WTC11 (cell line): Measurements from ENCODE around the gene SMYD5. TPM values are rescaled to one million over a fixed set of nuclear protein-coding genes. Genes with fewer than 3 reads are reported as not detected.

Experiments
- ATAC-seq: fragments of 200-7000 bp; cut with Tn5 transposase; 2 replicates; pipeline ENCODE4 v1.10.0; 2021; ENCODE audit warnings: mild to moderate bottlenecking, moderate library complexity
- CTCF ChIA-PET: fragments of 300-600 bp; sonication (Branson Sonifier 250); formaldehyde crosslinking; loops from one replicate; lab custom pipeline; 2021; ENCODE audit warnings: antibody characterized with exemption; lab: Charles Lee
- POLR2A ChIA-PET: fragments of 350-600 bp; sonication (Branson Sonifier 250); formaldehyde crosslinking; loops from one replicate; lab custom pipeline; 2021; ENCODE audit warnings: antibody characterized with exemption; lab: Charles Lee
- DNase-seq: peaks from one replicate; pipeline ENCODE4 v3.0.0; 2021; ENCODE audit warnings: low spot score
- H3K27ac Mint-ChIP-seq: 2 replicates; pipeline ENCODE4 v1.8.0; 2021; ENCODE audit warnings: mixed read lengths
- H3K27me3 Mint-ChIP-seq: 2 replicates; pipeline ENCODE4 v1.8.0; 2021; ENCODE audit warnings: low read depth, mild to moderate bottlenecking, moderate library complexity, mixed read lengths
- H3K36me3 Mint-ChIP-seq: 2 replicates; pipeline ENCODE4 v1.8.0; 2021; ENCODE audit warnings: mixed read lengths
- H3K4me1 Mint-ChIP-seq: 2 replicates; pipeline ENCODE4 v1.8.0; 2022; ENCODE audit warnings: mixed read lengths
- H3K4me3 Mint-ChIP-seq: 2 replicates; pipeline ENCODE4 v1.8.0; 2021; ENCODE audit warnings: mild to moderate bottlenecking, moderate library complexity, mixed read lengths
- H3K9me3 Mint-ChIP-seq: 2 replicates; pipeline ENCODE4 v1.8.0; 2021; ENCODE audit warnings: mixed read lengths
- ATF6 ChIP-seq: sonication (generic); formaldehyde crosslinking; IDR thresholded peaks from 2 replicates; pipeline ENCODE4 v1.8.1; 2023; ENCODE audit warnings: mild to moderate bottlenecking, missing genetic modification reagents
- CREM ChIP-seq: sonication (generic); formaldehyde crosslinking; IDR thresholded peaks from 2 replicates; pipeline ENCODE4 v1.8.1; 2022; ENCODE audit warnings: mild to moderate bottlenecking, missing genetic modification reagents, moderate library complexity
- CTCF ChIP-seq: fragments of 200-600 bp; IDR thresholded peaks from 2 replicates; pipeline ENCODE4 v1.8.0; 2022; ENCODE audit warnings: antibody characterized with exemption
- FOXK1 ChIP-seq: sonication (generic); formaldehyde crosslinking; IDR thresholded peaks from 2 replicates; pipeline ENCODE4 v1.8.0; 2022; ENCODE audit warnings: mild to moderate bottlenecking, moderate library complexity, missing genetic modification reagents
- IRF1 ChIP-seq: sonication (generic); formaldehyde crosslinking; IDR thresholded peaks from 2 replicates; pipeline ENCODE4 v1.8.0; 2023; ENCODE audit warnings: missing genetic modification reagents
- IRF2 ChIP-seq: sonication (generic); formaldehyde crosslinking; IDR thresholded peaks from 2 replicates; pipeline ENCODE4 v1.8.0; 2022; ENCODE audit warnings: low read depth, missing genetic modification reagents, borderline replicate concordance
- RORB ChIP-seq: fragments of 250-450 bp; sonication (Bioruptor Pico); IDR thresholded peaks from 2 replicates; pipeline ENCODE4 v1.9.0; 2021; ENCODE audit warnings: mild to moderate bottlenecking
- SOX15 ChIP-seq: fragments of 250-450 bp; sonication (Bioruptor Pico); IDR thresholded peaks from 2 replicates; pipeline ENCODE4 v1.9.0; 2021; ENCODE audit warnings: mild to moderate bottlenecking
- TEAD1 ChIP-seq: sonication (generic); formaldehyde crosslinking; IDR thresholded peaks from 2 replicates; pipeline ENCODE4 v1.8.0; 2022; ENCODE audit warnings: mild to moderate bottlenecking, missing genetic modification reagents
- TEAD4 ChIP-seq: sonication (generic); formaldehyde crosslinking; IDR thresholded peaks from 2 replicates; pipeline ENCODE4 v1.8.0; 2022; ENCODE audit warnings: mild to moderate bottlenecking, missing genetic modification reagents
- ZNF121 ChIP-seq: sonication (generic); formaldehyde crosslinking; IDR thresholded peaks from 2 replicates; pipeline ENCODE4 v1.8.0; 2023; ENCODE audit warnings: missing genetic modification reagents
- ZNF138 ChIP-seq: sonication (generic); formaldehyde crosslinking; conservative IDR thresholded peaks from 2 replicates; pipeline ENCODE4 v1.8.1; 2022; ENCODE audit warnings: mild to moderate bottlenecking, moderate library complexity, missing genetic modification reagents
- ZNF263 ChIP-seq: sonication (generic); formaldehyde crosslinking; IDR thresholded peaks from 2 replicates; pipeline ENCODE4 v1.8.1; 2022; ENCODE audit warnings: low read depth, mild to moderate bottlenecking, moderate library complexity, missing genetic modification reagents
- ZNF317 ChIP-seq: sonication (generic); formaldehyde crosslinking; IDR thresholded peaks from 2 replicates; pipeline ENCODE4 v1.8.1; 2023; ENCODE audit warnings: low read depth, mild to moderate bottlenecking, moderate library complexity, missing genetic modification reagents, borderline replicate concordance
- ZNF396 ChIP-seq: fragments of 250-450 bp; sonication (Bioruptor Pico); IDR thresholded peaks from 2 replicates; pipeline ENCODE4 v1.8.0; 2021; ENCODE audit warnings: mild to moderate bottlenecking, moderate library complexity, borderline replicate concordance
- ZNF671 ChIP-seq: fragments of 250-450 bp; sonication (Bioruptor Pico); IDR thresholded peaks from 2 replicates; pipeline ENCODE4 v1.8.0; 2021; ENCODE audit warnings: mild to moderate bottlenecking
- total RNA-seq: library from RNA; stranded (reverse); gene quantifications from 3 replicates; pipeline ENCODE4 v1.2.3, GENCODE V29; 2021
- TF ChIP-seq, protein P1 (sequence below): sonication (generic); formaldehyde crosslinking; IDR thresholded peaks from 2 replicates; pipeline ENCODE4 v1.8.1; 2022; ENCODE audit warnings: low read depth, missing genetic modification reagents, borderline replicate concordance
- TF ChIP-seq, protein P2 (sequence below): fragments of 250-450 bp; sonication (Bioruptor Pico); IDR thresholded peaks from 2 replicates; pipeline ENCODE4 v1.9.0; 2021; ENCODE audit warnings: mild to moderate bottlenecking
- TF ChIP-seq, protein P3 (sequence below): sonication (generic); formaldehyde crosslinking; IDR thresholded peaks from 2 replicates; pipeline ENCODE4 v1.8.1; 2023; ENCODE audit warnings: mild to moderate bottlenecking, missing genetic modification reagents, moderate library complexity
- TF ChIP-seq, protein P4 (sequence below): sonication (generic); formaldehyde crosslinking; IDR thresholded peaks from 2 replicates; pipeline ENCODE4 v1.8.0; 2023; ENCODE audit warnings: mild to moderate bottlenecking, missing genetic modification reagents

Gene SMYD5
- total RNA-seq, 1 experiment from 2014 or later: 46.7 TPM

- no peak overlapping the region for H3K27ac Mint-ChIP-seq
- peaks cover 11% of the 10 kb centered on the region for H3K4me1 Mint-ChIP-seq
- H3K4me3 Mint-ChIP-seq: no peak overlapping the region
- ATAC-seq (no peak), DNase-seq (no peak)
- peaks cover 12% of the 10 kb centered on the region for H3K36me3 Mint-ChIP-seq
- POLR2A ChIA-PET: no interaction called here
- H3K9me3 Mint-ChIP-seq: no peaks in the 10 kb centered on the region
- CTCF ChIA-PET: interaction anchor here (1.2 to 1.6 kb wide), 2 partner anchors 33 to 35 kb away, joined by 3 to 5 read pairs; partner anchors contain the start of gene EGR4
- no peak for TF ChIP-seq ZNF121 (CRISPR knock-in tag)
- no peak for TF ChIP-seq ZNF138 (CRISPR knock-in tag)
- TF ChIP-seq CTCF: no peak
- no peak for TF ChIP-seq FOXK1 (CRISPR knock-in tag)
- TF ChIP-seq IRF1 (CRISPR knock-in tag): no peak
- TF ChIP-seq TEAD4 (CRISPR knock-in tag): no peak
- TF ChIP-seq SOX15: no peak
- TF ChIP-seq ZNF317: no peak
- TF ChIP-seq, protein P1, sequence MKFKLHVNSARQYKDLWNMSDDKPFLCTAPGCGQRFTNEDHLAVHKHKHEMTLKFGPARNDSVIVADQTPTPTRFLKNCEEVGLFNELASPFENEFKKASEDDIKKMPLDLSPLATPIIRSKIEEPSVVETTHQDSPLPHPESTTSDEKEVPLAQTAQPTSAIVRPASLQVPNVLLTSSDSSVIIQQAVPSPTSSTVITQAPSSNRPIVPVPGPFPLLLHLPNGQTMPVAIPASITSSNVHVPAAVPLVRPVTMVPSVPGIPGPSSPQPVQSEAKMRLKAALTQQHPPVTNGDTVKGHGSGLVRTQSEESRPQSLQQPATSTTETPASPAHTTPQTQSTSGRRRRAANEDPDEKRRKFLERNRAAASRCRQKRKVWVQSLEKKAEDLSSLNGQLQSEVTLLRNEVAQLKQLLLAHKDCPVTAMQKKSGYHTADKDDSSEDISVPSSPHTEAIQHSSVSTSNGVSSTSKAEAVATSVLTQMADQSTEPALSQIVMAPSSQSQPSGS (CRISPR knock-in tag): no peak
- TF ChIP-seq, protein P2, sequence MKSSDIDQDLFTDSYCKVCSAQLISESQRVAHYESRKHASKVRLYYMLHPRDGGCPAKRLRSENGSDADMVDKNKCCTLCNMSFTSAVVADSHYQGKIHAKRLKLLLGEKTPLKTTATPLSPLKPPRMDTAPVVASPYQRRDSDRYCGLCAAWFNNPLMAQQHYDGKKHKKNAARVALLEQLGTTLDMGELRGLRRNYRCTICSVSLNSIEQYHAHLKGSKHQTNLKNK: no peak
- TF ChIP-seq IRF2 (CRISPR knock-in tag): no peak
- TF ChIP-seq, protein P3, sequence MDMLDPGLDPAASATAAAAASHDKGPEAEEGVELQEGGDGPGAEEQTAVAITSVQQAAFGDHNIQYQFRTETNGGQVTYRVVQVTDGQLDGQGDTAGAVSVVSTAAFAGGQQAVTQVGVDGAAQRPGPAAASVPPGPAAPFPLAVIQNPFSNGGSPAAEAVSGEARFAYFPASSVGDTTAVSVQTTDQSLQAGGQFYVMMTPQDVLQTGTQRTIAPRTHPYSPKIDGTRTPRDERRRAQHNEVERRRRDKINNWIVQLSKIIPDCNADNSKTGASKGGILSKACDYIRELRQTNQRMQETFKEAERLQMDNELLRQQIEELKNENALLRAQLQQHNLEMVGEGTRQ (CRISPR knock-in tag): no peak
- no peak for TF ChIP-seq ATF6 (CRISPR knock-in tag)
- TF ChIP-seq CREM (CRISPR knock-in tag): no peak
- no peak for TF ChIP-seq ZNF396 (CRISPR knock-in tag)
- TF ChIP-seq ZNF263: no peak
- TF ChIP-seq RORB (CRISPR knock-in tag): no peak
- TF ChIP-seq, protein P4, sequence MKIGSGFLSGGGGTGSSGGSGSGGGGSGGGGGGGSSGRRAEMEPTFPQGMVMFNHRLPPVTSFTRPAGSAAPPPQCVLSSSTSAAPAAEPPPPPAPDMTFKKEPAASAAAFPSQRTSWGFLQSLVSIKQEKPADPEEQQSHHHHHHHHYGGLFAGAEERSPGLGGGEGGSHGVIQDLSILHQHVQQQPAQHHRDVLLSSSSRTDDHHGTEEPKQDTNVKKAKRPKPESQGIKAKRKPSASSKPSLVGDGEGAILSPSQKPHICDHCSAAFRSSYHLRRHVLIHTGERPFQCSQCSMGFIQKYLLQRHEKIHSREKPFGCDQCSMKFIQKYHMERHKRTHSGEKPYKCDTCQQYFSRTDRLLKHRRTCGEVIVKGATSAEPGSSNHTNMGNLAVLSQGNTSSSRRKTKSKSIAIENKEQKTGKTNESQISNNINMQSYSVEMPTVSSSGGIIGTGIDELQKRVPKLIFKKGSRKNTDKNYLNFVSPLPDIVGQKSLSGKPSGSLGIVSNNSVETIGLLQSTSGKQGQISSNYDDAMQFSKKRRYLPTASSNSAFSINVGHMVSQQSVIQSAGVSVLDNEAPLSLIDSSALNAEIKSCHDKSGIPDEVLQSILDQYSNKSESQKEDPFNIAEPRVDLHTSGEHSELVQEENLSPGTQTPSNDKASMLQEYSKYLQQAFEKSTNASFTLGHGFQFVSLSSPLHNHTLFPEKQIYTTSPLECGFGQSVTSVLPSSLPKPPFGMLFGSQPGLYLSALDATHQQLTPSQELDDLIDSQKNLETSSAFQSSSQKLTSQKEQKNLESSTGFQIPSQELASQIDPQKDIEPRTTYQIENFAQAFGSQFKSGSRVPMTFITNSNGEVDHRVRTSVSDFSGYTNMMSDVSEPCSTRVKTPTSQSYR (CRISPR knock-in tag): no peak
- no peak for TF ChIP-seq ZNF671 (CRISPR knock-in tag)
- no peak for TF ChIP-seq TEAD1 (CRISPR knock-in tag)
- H3K27me3 Mint-ChIP-seq: no peaks in the 10 kb centered on the region; the same call in 1 of the 2 replicates
Observed at GRCh38 chr2:73258186-73258912, 44.3 kb downstream of the SMYD5 start.
